RWPE1 (cell line): ENCODE measurements around the gene NAV3.
"Not testable (repeated sequence)": the region's sequence is repeated elsewhere in the genome, so short reads cannot be mapped to it uniquely, and the experiment has no call there.

Experiments
- CTCF ChIA-PET: fragments of 350-600 bp; sonication (Branson Sonifier 250); formaldehyde crosslinking; extraction: SDS; loops from one replicate; lab custom pipeline; 2021; lab: Yijun Ruan, JAX
- POLR2A ChIA-PET: fragments of 400-600 bp; formaldehyde crosslinking; extraction: SDS; loops from one replicate; lab custom pipeline; 2020; ENCODE audit warnings: antibody characterized with exemption; ENCODE audit not compliant: low non-redundant PET; lab: Yijun Ruan, JAX
- DNase-seq: peaks from one replicate; pipeline ENCODE4 v3.0.0; 2012; ENCODE audit warnings: low spot score
- H3K27ac ChIP-seq: fragments of 450-650 bp; 2 replicates; pipeline ENCODE4 v1.5.1; 2017
- TF ChIP-seq, protein P1 (sequence below): fragments of 450-650 bp; conservative IDR thresholded peaks from 2 replicates; pipeline ENCODE4 v1.5.1; 2017; ENCODE audit warnings: low read depth, mild to moderate bottlenecking

Gene NAV3

GRCh38 chr12:78096909-78097597 lies 266.4 kb downstream of the NAV3 start:
- POLR2A ChIA-PET, result no interaction called here
- CTCF ChIA-PET, result interaction anchor here (0.6 kb wide), 1 partner anchor 47 kb away, joined by 3 read pairs; no protein-coding TSS in a partner anchor
- TF ChIP-seq, protein P1, sequence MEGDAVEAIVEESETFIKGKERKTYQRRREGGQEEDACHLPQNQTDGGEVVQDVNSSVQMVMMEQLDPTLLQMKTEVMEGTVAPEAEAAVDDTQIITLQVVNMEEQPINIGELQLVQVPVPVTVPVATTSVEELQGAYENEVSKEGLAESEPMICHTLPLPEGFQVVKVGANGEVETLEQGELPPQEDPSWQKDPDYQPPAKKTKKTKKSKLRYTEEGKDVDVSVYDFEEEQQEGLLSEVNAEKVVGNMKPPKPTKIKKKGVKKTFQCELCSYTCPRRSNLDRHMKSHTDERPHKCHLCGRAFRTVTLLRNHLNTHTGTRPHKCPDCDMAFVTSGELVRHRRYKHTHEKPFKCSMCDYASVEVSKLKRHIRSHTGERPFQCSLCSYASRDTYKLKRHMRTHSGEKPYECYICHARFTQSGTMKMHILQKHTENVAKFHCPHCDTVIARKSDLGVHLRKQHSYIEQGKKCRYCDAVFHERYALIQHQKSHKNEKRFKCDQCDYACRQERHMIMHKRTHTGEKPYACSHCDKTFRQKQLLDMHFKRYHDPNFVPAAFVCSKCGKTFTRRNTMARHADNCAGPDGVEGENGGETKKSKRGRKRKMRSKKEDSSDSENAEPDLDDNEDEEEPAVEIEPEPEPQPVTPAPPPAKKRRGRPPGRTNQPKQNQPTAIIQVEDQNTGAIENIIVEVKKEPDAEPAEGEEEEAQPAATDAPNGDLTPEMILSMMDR, result no peak
- no peak for DNase-seq
- no peak overlapping the region for H3K27ac ChIP-seq

DNA sequence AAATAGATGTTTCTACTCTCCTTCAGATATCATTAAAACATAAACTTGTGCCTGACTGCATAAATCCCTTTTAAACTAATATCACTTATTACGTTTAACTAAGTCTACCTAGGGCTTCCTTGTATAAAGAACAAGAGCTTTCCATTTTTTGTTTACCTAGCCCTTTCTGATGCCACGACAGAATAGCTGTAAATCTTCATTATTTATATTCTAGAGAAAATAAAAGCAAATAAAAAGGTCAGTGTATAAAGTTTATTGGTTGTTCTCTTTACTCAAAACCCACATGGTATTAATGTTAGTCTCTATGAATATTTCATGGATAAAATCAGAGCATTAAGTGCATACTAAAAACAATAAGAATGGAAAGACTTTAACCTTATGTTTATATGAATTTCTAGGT lies 269.1 kb downstream of the NAV3 start:
- CTCF ChIA-PET, result no interaction called here
- DNase-seq, result no peak
- TF ChIP-seq, protein P1, result no peak
- H3K27ac ChIP-seq, result no peak overlapping the region
- POLR2A ChIA-PET, result no interaction called here

GRCh38 chr12:78101113-78101876 lies 270.6 kb downstream of the NAV3 start:
- no peak overlapping the region for H3K27ac ChIP-seq
- ChIA-PET POLR2A (no interaction called here), CTCF (no interaction called here)
- TF ChIP-seq, protein P1, result no peak
- DNase-seq, result no peak

DNA sequence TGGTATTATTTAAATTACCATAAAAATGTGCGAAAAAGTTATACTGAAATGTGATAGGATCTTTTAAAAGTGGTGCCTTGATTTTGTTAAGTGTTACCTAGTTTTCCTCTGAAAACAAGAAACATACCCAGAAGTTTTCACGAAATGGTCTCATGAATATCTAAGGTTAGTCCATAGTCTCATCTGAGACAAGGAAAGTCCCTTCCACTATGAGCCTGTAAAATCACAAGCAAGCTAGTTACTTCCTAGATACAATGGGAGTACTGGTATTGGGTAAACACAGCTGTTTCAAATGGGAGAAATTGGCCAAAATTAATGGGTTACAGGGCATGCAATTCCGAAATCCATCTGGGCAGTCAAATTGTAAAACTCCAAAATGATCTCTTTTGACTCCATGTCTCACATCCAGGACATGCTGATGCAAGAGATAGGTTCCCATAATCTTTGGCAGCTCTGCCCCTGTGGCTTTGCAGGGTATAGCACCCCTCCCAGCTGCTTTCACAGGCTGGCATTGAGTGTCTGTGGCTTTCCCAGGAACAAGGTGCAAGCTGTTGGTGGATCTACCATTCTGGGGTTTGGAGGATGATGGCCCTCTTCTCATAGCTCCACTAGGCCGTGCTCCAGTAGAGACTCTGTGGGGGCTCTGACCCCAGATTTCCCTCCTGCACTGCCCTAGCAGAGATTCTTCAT lies 271.4 kb downstream of the NAV3 start:
- TF ChIP-seq, protein P1, result no peak
- no peak overlapping the region for H3K27ac ChIP-seq
- DNase-seq, result no peak
- ChIA-PET POLR2A (no interaction called here), CTCF (interaction anchor here (0.6 to 0.7 kb wide), 3 partner anchors 20 to 413 kb away, joined by 3 to 6 read pairs (median 5); no protein-coding TSS in a partner anchor)

- H3K27ac ChIP-seq, DNase-seq, POLR2A ChIA-PET: not testable (repeated sequence)
- CTCF ChIA-PET, result interaction anchor here (0.6 to 0.7 kb wide), 3 partner anchors 19 to 414 kb away, joined by 3 to 6 read pairs (median 5); no protein-coding TSS in a partner anchor
Measured at GRCh38 chr12:78102801-78103200, 272.1 kb downstream of the NAV3 start.

GRCh38 chr12:78115889-78116288 lies 285.2 kb downstream of the NAV3 start:
- TF ChIP-seq, protein P1, result no peak
- DNase-seq, result no peak
- ChIA-PET POLR2A (no interaction called here), CTCF (interaction anchor here (1.1 kb wide), 1 partner anchor 25 kb away, joined by 3 read pairs; no protein-coding TSS in a partner anchor)
- no peak overlapping the region for H3K27ac ChIP-seq
